Gastrocnemius medialis (tissue), 4 donors: ENCODE data around the gene S1PR5.
A peak's percentile ranks its signal among the peaks of the same experiment; 100 is the strongest.

Source experiments
- CTCF ChIP-seq, 5 experiments: fragments of 450-650 bp in 3 of 5; fragments of 200-600 bp in 2 of 5; sonication (generic) in 2 of 5; IDR thresholded peaks in 4 of 5; conservative IDR thresholded peaks in 1 of 5; 1 replicate in 4 of 5; 2 replicates in 1 of 5; pipeline ENCODE4 v1.5.1; 2016 to 2019; ENCODE audit warnings: antibody characterized with exemption in 5 of 5, mild to moderate bottlenecking in 3 of 5, moderate library complexity in 3 of 5
- POLR2A ChIP-seq, 2 donors: fragments of 450-650 bp; IDR thresholded peaks; one replicate each; pipeline ENCODE4 v1.6.1; 2017; ENCODE audit warnings: antibody characterized with exemption in 2 of 2, mild to moderate bottlenecking in 2 of 2, moderate library complexity in 2 of 2

DNA sequence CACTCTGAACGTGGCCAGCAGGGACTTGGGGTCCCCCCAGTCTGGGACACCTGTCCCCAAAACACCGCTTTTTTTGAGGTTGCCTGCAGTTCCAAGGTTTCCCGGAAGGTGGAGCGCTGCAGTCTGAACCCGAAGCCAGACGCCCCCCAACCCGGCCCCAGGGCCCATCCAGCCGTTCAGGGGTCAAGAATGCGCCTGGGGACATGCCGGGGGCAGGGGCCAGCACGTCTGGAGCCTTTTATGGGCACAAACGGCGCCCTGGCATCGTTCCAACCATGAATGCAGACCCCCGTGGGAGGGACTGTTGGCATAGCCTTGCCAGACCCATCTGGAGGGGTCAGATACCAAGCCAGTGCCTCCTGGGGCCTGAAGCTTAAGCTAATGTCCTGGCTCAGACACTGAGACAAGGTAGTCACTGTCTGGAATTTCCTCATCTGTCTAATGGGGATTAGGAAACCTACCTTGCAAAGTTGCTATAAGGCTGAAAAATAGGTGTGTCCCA lies 6.9 kb downstream of the S1PR5 start:
- peak; percentile 19 to 59 (median 51) for TF ChIP-seq CTCF (IDR thresholded peaks at IDR 0.05 in 4 of 5, conservative IDR thresholded peaks at IDR 0.05 in 1 of 5)
- no peak for TF ChIP-seq POLR2A (IDR thresholded peaks at IDR 0.05)
